HL-60 (cell line): Measurements from ENCODE around the gene HECA.
A peak's percentile ranks its signal among the peaks of the same experiment; 100 is the strongest.

ENCODE experiments used
- POLR2AphosphoS5 ChIP-seq: IDR thresholded peaks from 2 replicates; pipeline ENCODE4 v1.6.1; 2012; ENCODE audit warnings: low read depth
- SPI1 ChIP-seq: IDR thresholded peaks from 2 replicates; pipeline ENCODE4 v1.6.1; 2012; ENCODE audit warnings: low read depth, mild to moderate bottlenecking, borderline replicate concordance
- TF ChIP-seq, protein P1 (sequence below): IDR thresholded peaks from one replicate; pipeline ENCODE4 v1.5.1; 2011; ENCODE audit warnings: low read length, control low read depth, inconsistent platforms; ENCODE audit not compliant: insufficient read depth
- TF ChIP-seq, protein P2 (sequence below): IDR thresholded peaks from 2 replicates; pipeline ENCODE4 v1.6.1; 2012; ENCODE audit warnings: low read depth; ENCODE audit not compliant: insufficient replicate concordance

DNA sequence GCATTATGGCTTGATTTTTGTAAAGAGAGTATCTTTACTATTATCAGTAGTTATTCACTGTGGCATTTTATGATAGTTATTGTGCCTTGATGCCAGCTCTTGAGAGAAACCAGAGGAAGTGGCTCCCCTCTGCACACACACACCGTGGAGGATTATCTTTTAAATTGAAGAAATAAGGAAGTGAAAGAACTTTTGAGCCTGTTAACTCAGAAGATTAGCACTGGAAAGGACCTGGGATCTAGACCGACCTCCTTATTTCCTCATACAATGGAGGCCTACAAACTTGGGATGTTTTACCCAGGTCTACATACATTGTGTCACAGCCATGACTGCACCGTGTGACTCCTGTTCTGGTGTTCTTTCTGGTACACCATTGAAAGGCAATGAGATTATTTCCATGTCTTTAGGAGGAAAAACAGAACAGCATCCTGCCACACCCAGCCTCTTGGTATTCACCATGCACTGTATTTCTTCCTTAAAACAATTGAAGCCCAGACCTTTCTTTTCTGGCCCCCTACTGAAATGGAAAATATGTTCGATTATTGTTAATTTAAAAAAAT is 40.6 kb downstream of the HECA start:
- TF ChIP-seq, protein P1, sequence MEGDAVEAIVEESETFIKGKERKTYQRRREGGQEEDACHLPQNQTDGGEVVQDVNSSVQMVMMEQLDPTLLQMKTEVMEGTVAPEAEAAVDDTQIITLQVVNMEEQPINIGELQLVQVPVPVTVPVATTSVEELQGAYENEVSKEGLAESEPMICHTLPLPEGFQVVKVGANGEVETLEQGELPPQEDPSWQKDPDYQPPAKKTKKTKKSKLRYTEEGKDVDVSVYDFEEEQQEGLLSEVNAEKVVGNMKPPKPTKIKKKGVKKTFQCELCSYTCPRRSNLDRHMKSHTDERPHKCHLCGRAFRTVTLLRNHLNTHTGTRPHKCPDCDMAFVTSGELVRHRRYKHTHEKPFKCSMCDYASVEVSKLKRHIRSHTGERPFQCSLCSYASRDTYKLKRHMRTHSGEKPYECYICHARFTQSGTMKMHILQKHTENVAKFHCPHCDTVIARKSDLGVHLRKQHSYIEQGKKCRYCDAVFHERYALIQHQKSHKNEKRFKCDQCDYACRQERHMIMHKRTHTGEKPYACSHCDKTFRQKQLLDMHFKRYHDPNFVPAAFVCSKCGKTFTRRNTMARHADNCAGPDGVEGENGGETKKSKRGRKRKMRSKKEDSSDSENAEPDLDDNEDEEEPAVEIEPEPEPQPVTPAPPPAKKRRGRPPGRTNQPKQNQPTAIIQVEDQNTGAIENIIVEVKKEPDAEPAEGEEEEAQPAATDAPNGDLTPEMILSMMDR, result no peak
- TF ChIP-seq POLR2AphosphoS5 (no peak), SPI1 (peak; percentile 97)
- TF ChIP-seq, protein P2, sequence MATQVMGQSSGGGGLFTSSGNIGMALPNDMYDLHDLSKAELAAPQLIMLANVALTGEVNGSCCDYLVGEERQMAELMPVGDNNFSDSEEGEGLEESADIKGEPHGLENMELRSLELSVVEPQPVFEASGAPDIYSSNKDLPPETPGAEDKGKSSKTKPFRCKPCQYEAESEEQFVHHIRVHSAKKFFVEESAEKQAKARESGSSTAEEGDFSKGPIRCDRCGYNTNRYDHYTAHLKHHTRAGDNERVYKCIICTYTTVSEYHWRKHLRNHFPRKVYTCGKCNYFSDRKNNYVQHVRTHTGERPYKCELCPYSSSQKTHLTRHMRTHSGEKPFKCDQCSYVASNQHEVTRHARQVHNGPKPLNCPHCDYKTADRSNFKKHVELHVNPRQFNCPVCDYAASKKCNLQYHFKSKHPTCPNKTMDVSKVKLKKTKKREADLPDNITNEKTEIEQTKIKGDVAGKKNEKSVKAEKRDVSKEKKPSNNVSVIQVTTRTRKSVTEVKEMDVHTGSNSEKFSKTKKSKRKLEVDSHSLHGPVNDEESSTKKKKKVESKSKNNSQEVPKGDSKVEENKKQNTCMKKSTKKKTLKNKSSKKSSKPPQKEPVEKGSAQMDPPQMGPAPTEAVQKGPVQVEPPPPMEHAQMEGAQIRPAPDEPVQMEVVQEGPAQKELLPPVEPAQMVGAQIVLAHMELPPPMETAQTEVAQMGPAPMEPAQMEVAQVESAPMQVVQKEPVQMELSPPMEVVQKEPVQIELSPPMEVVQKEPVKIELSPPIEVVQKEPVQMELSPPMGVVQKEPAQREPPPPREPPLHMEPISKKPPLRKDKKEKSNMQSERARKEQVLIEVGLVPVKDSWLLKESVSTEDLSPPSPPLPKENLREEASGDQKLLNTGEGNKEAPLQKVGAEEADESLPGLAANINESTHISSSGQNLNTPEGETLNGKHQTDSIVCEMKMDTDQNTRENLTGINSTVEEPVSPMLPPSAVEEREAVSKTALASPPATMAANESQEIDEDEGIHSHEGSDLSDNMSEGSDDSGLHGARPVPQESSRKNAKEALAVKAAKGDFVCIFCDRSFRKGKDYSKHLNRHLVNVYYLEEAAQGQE, result no peak
